ENCODE measurements around the gene HOXD1.

HOXD1 gene

DNA sequence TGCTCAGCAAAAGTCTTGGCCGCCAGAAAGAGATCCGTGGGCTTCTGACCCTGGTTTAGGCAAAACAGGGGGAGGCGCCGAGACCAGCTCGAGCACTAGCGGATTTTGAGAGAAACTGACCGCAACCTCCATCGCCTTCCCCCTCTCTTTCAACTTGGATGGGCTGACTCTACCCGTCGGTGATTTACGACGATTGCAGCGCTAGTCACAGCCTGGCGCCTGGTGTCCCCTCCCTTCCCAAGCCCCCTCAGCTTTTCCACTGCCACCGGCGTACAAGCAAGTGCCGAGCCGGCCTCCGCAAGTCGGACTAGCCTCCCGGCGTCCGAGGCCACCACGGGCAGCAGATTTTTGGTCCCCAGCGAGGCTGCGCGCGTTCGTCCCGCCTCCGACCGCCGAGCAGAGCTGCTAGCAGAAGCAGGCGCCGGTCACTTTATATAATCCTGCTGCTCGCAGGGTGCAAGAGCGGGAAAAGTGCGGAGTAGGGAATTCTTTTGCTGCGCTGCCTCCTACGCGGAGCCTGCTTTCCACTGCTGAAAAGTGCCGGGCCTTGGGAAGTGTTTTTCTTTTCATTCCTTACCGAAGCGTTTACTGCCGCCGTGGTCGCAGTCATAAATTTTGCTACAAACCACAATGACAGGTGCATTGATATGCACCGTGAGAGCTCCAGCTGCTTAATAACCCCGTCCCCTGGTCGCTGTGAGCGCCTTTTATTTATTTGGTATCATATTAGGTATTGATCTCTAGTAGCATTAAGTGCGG is 23.7 kb upstream of the HOXD1 start:
- no peak for DNase-seq (ENCODE audit: low read depth in 4 of 4, low spot score in 1 of 4)

DNA sequence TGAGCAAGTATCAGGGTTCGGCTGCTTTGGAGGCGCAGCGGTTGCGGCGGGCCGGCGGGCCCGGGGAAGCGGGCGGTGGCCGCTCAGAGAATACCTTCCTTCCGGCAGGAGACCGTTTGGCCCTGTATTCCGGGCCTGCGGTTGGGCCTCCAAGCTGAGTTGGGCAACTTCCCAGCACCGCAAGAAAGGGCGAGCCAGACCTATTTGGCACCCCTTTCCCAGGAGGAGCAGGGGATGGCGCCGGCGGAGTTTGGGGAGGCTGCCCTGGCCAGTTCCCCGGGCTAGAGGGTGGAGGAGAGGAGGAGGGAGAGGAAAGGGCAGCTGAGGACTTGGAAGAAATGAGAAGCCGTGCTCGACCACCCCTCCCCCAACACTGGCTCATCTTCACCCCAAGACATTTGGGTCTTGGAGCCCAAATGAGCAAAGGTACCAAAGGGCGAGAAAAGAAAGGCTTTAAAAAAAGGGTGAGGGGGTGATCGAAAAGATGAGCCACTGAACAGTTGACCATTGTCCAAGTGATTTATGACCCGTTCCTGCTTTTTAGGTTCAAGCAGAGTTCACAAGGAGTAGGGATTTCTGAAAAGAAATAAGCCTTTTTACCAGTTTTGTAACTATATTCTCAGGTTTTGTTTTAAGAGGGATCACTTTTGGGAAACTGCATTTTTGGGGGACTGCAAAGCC is 23.0 kb upstream of the HOXD1 start:
- DNase-seq (ENCODE audit: low read depth in 4 of 4, low spot score in 1 of 4), result no peak

DNA sequence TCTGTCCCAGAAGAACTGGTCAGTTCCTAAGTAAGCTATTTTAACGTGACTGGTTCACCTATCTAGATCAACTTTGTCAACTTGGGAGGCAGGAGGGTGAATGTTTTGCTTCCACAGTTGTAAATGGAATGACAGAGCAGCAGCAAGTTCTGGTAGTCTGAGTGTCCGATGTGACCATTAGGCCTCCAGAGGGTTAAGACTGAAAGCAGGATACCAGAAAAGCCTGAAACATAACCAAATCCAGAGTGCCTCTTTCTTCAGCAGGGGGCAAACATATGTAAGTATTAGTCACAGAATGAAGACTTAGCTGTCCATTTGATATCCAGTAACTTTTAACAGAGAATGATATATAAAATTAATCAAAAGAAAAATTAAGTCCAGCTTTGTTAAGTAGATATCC is 22.2 kb upstream of the HOXD1 start:
- DNase-seq (ENCODE audit: low read depth in 4 of 4, low spot score in 1 of 4), result no peak

DNA sequence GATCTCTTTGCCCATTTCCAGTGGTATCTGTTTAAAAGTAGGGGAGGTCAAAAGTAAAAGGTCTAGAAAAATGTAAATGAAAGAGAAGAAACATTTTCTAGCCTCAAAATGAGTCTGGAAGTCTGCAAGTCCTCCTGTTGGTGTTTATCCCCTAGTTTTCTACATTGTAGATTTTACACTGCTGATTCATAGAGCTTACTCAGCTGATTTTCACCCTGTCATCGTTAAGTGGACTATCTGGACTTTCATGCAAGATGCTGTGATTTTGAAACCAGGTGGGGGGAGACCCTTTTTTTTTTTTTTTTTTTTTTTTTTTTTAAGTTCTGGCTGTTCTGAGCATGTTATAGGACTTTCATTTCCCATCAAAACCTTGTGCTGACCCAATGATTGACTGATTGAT is 21.1 kb upstream of the HOXD1 start:
- DNase-seq (ENCODE audit: low read depth in 4 of 4, low spot score in 1 of 4), result no peak

DNA sequence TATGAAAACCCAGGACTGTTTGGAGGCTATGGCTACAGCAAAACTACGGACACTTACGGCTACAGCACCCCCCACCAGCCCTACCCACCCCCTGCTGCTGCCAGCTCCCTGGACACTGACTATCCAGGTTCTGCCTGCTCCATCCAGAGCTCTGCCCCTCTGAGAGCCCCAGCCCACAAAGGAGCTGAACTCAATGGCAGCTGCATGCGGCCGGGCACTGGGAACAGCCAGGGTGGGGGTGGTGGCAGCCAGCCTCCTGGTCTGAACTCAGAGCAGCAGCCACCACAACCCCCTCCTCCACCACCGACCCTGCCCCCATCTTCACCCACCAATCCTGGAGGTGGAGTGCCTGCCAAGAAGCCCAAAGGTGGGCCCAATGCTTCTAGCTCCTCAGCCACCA is 19.3 kb upstream of the HOXD1 start:
- no peak for DNase-seq (ENCODE audit: low read depth in 4 of 4, low spot score in 1 of 4)

DNA sequence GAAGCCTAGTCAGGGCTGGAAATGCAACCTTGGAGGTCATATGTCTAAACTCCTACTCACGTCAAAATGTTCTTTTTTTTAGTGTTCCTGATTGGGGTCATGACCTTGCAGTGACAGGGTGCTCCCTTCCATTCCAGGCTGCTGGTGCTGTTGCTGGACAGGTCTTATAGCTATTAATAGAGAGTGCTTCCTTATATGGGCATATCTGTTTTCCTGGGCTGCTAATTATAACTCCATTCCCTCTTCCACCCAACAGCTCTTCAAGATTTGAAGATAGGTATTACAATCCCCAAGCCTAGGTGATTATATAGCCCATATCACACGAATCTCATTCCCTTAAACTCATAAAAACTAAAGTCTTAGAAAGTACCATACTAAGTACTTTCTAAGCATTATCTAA is 18.8 kb upstream of the HOXD1 start:
- no peak for DNase-seq (ENCODE audit: low read depth in 4 of 4, low spot score in 1 of 4)

DNA sequence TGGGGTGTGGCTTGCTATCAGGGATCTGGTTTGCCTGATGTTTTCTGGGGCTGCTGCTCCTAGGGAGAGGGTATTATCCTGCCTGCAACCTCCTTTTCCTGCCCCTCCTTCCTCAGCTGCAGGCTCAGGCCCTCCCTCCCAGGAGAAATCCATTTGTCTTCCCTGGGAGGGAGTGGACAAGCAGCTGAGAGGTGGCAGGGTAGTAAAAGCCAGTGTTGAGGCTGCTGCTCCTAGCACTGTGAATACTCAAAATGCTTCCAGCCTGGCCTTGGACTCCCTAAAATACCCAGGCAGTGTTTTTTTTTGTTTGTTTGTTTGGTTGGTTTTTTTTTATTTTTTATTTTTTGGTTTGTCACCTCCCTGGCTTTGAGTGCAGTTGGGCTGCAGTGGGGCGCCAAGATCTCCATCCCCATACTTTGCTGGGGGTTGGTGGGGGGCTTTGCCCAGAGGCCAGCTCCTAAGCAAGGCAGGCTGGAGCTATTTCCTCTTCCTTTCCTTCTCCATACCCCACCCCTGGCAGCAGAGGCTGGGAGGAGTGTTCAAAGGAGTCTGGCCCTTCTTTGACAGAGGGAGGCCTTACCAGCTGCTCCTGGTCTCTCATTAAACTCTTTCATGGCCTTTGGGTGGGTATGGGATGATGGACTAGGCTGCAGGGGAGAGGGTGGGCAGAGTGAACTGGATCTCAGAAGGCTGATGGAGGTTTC is 17.7 kb upstream of the HOXD1 start:
- DNase-seq (ENCODE audit: low read depth in 4 of 4, low spot score in 1 of 4), result no peak

DNA sequence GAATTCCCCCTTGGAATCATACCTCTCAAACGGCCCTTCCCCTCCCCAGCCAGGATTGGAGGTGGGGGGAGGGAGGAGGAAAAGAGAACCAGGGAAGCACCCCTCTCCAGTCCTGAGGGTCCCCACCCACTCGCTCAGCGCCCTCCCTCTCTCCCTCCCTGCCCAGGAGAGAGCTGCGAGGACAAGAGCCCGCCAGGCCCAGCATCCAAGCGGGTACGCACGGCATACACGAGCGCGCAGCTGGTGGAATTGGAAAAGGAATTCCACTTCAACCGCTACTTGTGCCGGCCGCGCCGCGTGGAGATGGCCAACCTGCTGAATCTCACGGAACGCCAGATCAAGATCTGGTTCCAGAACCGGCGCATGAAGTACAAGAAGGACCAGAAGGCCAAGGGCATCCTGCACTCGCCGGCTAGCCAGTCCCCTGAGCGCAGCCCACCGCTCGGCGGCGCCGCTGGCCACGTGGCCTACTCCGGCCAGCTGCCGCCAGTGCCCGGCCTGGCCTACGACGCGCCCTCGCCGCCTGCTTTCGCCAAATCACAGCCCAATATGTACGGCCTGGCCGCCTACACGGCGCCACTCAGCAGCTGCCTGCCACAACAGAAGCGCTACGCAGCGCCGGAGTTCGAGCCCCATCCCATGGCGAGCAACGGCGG is 17.0 kb upstream of the HOXD1 start:
- DNase-seq (ENCODE audit: low read depth in 4 of 4, low spot score in 1 of 4), result no peak

DNA sequence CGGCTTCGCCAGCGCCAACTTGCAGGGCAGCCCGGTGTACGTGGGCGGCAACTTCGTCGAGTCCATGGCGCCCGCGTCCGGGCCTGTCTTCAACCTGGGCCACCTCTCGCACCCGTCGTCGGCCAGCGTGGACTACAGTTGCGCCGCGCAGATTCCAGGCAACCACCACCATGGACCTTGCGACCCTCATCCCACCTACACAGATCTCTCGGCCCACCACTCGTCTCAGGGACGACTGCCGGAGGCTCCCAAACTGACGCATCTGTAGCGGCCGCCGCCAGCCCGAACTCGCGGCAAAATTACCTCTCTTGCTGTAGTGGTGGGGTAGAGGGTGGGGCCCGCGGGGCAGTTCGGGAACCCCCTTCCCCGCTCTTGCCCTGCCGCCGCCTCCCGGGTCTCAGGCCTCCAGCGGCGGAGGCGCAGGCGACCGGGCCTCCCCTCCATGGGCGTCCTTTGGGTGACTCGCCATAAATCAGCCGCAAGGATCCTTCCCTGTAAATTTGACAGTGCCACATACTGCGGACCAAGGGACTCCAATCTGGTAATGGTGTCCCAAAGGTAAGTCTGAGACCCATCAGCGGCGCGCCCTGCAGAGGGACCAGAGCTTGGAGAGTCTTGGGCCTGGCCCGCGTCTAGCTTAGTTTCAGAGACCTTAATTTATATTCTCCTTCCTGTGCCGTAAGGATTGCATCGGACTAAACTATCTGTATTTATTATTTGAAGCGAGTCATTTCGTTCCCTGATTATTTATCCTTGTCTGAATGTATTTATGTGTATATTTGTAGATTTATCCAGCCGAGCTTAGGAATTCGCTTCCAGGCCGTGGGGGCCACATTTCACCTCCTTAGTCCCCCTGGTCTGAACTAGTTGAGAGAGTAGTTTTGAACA is 16.2 kb upstream of the HOXD1 start:
- DNase-seq (ENCODE audit: low read depth in 4 of 4, low spot score in 1 of 4), result no peak

DNA sequence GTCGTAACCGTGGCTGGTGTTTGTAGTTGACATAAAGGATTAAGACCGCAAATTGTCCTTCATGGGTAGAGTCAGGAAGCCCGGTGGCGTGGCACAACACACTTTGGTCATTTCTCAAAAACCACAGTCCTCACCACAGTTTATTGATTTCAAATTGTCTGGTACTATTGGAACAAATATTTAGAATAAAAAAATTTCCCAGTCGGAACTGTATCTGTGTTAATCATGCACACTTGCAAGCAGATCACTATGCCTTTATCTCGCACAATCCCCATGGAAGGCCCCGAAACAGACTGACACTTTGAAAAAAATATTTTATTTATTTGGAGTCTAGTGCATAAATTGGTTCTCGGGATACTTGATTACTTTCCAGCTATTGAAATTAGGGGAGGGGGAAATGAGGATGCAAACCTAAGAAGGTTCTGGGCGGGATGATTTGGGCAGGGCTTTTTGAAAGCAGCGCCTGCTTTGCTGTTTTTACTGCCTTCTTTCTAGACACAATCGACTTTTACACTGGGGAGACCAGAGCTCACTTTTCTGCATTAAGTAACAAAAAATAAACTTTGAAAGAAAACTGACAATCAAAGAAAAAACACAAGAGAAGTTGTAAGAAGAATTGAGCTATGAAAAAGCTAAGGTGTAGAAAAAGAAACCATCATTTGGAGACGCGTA is 15.4 kb upstream of the HOXD1 start:
- no peak for DNase-seq (ENCODE audit: low read depth in 4 of 4, low spot score in 1 of 4)

DNA sequence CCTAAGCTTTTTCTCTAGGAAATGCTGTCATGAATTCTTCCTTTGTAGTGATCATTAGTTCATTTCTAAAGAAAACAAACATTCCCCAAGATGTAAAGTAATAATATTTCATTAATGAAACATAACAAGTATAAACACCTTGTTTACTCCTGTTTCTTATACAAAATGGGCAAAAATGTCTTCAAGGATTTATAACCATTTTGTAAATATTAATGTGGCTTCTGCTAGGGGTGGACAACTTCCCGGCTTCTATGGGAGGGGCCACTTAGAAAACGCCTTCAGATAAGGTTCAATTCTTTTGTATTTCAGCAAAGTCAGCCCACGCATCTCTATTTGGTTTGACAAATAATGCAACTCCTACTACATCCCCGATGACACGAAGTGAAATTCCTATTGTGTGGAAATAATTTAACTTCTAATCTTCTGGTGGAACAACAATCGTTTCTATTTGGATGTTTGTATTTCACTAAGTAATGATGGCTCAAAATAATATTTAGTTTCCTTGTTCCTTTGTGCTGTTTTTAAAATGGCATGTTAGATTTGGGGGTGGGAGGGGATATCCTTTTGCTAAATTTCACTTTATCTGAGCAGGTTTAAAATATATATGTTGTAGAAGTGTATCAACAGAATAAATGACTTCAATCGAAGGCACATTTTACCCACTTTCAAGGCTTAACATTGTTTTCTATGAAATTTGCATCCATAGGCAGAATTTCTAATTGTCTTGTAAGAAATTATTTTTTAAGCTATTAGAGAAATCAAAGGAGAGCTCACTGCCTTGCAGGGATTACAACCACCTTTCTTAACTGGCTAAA is 14.7 kb upstream of the HOXD1 start:
- no peak for DNase-seq (ENCODE audit: low read depth in 4 of 4, low spot score in 1 of 4)

DNA sequence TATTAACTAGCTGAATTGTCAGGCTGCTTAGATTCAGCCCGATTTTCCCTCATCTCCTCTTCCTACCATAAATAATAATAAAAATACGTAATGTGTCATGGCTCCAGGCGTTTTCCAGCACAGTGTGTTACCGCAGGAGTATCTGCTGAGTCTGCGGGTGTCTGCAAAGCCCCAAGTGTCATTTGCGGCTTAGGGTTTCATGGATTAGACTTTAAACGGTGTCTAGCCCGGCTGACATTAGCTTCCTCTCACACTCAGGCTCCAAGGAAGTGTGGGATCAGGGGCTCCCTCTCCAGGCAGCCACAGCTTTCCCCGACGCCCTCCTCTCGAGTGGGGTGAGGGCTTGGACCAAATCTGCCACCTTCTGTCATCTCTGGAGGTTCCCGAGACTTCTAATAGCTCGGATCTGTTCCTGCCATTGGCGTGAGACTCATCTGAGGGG is 14.1 kb upstream of the HOXD1 start:
- no peak for DNase-seq (ENCODE audit: low read depth in 4 of 4, low spot score in 1 of 4)

DNA sequence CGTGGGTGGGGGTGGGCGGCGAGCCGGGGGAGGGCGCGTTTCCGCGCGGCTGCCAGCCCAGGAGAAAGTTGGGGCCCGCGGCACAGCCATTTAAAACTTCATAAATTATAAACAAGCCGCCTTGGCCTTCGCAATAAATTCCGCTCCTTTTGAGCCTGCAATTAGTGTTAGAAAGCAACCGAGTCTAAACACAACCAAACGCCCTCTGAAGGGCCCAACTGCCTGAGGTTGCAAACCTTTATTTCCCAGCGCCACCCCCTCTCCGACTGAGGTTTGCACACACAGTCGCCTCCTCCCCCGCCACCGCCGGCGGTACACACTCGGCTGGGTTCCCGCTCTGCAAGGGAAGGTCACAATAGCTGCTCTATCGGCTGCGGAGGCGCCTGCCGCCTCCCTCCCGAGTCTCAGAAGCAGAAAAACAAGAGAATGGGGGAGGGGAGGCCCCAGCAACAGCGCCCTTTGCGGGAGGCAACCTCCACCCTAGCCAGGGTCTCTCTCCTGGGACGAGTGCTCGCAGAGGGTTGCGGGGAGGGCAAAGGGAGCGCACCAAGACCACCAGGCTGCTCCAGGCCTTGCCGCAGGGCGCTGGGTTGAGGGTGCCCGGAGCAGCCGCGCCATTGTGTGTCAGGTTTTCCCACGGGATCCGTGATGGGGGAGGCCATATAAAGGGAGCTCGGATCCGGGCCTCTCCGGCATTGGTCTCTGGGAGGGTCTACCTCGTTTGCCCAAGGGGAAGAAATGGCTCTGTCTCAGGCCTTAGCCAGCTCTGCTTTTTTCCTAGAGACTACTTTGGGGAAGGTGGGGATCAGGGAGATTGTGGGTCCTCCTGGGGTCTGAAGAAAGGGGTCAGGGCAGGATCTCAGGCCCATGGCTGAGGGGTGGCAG is 13.4 kb upstream of the HOXD1 start:
- no peak for DNase-seq (ENCODE audit: low read depth in 4 of 4, low spot score in 1 of 4)

DNA sequence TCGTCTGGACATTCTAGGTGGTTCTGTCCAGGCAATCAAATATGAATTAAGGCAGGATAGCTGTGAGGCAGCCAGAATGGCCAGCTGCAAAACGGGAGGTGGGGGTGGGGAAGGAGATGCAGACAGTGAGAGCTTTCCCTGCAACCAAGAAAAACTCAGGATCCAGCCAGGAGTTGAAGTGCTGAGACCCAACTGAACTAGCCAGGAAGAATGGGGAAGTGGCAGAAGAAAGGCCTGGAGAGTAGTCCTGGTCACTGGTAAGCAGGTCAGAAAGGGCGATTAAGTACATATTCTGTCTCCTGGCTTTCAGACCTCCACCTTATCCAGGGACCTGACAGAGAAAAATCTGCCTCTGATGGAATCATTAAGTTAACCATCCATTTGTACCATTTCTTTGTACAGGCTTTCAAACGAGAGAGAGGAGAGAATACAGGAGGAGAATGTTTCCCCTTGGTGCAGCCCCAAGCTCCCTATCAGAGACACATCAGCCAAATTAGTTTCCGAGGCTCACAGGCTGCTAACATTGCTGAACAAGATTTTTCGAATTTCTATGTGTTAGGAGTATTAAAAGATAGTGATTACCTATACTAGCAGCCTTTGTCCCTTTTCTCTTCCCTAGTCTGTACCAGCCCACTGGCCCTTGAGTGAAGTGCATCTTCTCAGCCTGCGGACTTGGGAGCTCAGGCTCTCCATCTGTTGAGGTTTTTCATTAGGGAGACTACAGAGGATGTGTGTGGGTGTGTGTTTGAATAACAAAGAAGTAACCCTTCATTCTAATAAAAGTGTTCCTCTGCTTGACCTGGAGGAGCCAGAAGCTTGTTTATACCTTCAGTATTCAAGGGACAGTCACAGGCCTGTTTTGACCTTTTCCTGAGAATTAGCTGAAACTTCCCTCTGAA is 12.5 kb upstream of the HOXD1 start:
- DNase-seq (ENCODE audit: low read depth in 4 of 4, low spot score in 1 of 4), result no peak

DNA sequence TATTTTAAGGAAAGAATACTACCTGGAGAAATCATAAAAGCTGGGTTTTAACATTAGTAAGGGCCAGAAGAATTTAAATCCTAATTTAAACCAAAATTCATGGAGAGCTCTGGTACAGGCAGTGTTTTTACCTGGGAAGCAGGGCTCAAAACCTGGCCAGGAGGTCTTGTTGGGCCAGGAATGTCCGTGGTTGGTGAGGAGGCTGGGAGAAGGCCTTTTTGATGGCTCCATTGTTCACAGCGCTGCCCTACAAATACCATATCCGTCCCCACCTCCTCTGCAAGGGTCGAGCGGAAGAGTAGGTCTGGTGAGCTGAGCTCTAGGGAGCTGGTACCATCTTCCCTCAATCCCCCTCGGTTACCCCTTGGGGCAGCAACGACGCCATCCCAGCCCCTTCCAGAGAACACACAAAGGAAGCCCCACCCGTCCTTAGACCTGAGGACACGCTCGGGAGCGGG is 10.9 kb upstream of the HOXD1 start:
- no peak for DNase-seq (ENCODE audit: low read depth in 4 of 4, low spot score in 1 of 4)

DNA sequence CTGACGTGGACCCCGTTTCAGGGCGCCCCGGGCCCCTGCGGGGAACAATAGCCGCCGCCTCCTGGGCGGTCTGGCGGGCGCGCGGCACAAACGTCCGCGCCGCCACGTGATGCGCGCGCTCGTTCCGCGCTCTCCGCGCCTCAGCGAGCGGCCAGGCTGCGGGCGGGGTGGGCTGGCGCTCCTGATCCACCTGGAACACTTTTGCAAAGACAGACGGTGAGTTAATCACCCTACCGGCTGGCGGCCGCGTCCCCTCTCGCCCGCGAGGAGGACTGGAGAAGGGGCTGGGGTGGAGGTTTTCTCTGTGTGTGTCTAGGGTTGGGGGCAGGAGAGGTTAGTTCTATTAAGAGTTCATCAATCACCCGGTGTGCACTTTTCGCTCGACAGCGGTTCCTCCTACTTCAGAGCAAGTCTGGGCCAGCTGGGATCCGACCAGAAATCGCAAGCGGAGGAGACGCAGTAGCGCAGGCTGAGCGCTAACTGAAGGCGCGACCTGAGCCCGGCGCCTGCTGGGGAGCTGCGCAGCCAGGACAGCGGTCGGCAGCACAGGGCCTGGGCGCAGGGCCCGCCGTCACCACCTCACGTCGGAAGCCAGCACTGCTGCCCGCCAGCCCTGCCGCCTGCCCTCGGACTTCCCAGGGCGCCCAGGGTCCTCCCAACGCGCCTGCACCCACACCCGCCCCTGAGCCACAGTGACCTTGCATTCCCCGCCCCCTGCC is 10.3 kb upstream of the HOXD1 start:
- no peak for DNase-seq (ENCODE audit: low read depth in 4 of 4, low spot score in 1 of 4)
